GM12878 (cell line): ENCODE results near the gene PLPPR2. TPM values are rescaled to one million over a fixed set of nuclear protein-coding genes. Genes with fewer than 3 reads are reported as not detected.

ENCODE experiments used
- ATAC-seq: fragments of 200-7000 bp; cut with Tn5 transposase; 3 replicates; pipeline ENCODE4 v1.9.1; 2020; ENCODE audit warnings: mild to moderate bottlenecking, moderate library complexity
- BruUV-seq: library from RNA; stranded (reverse); fragments of 400-500 nt; replicated peaks from 2 replicates; lab custom pipeline; 2021; lab: Mats Ljungman, UMichigan
- CTCF ChIA-PET: fragments of 300-600 bp; sonication (Branson Sonifier 250); formaldehyde crosslinking; extraction: SDS; loops from one replicate; lab custom pipeline; 2021; ENCODE audit warnings: inconsistent platforms; lab: Yijun Ruan, JAX
- POLR2A ChIA-PET: fragments of 350-600 bp; formaldehyde crosslinking; extraction: SDS; loops from one replicate; lab custom pipeline; 2021; ENCODE audit warnings: inconsistent platforms; lab: Charles Lee
- RAD21 ChIA-PET: fragments of 300-600 bp; sonication (Branson Sonifier 250); formaldehyde crosslinking; loops from one replicate; lab custom pipeline; 2023; ENCODE audit warnings: antibody characterized with exemption; ENCODE audit not compliant: unreplicated experiment; lab: Charles Lee
- SMC1A ChIA-PET: fragments of 300-600 bp; sonication (Branson Sonifier 250); formaldehyde crosslinking; loops from one replicate; lab custom pipeline; 2023; ENCODE audit not compliant: unreplicated experiment, uncharacterized antibody; lab: Charles Lee
- DNase-seq: peaks from one replicate; pipeline ENCODE4 v3.0.0-alpha.2; 2011; ENCODE audit warnings: low read depth, low spot score
- FAIRE-seq: peaks from 3 replicates; lab custom pipeline; 2011; peaks lifted over from hg19 to GRCh38; lab: Jason Lieb, UNC
- H2AFZ ChIP-seq: 2 replicates; pipeline ENCODE4 v1.6.0; 2011; ENCODE audit warnings: low read depth, low read length, control low read depth; ENCODE audit not compliant: control insufficient read depth
- H3K27ac ChIP-seq: 2 replicates; pipeline ENCODE4 v1.5.1; 2011; ENCODE audit warnings: control low read depth; ENCODE audit not compliant: control insufficient read depth, insufficient read depth
- H3K27me3 ChIP-seq, 2 experiments: replicated peaks in 1 of 2; 2 replicates each; pipeline versions ENCODE4 v1.6.0 to v1.6.1; 2011; ENCODE audit warnings: low read length in 1 of 2; ENCODE audit not compliant: control insufficient read depth in 2 of 2, insufficient read depth in 2 of 2
- H3K36me3 ChIP-seq, 2 experiments: 2 replicates each; pipeline ENCODE4 v1.5.1; 2011; ENCODE audit warnings: low read length in 1 of 2; ENCODE audit not compliant: control insufficient read depth in 2 of 2, insufficient read depth in 2 of 2
- H3K4me1 ChIP-seq: 2 replicates; pipeline ENCODE4 v1.6.1; 2011; ENCODE audit warnings: mild to moderate bottlenecking, low read length, moderate library complexity, mixed read lengths; ENCODE audit not compliant: control insufficient read depth, insufficient read depth
- H3K4me2 ChIP-seq: 2 replicates; pipeline ENCODE4 v1.6.0; 2011; ENCODE audit warnings: control low read depth; ENCODE audit not compliant: control insufficient read depth, insufficient read depth
- H3K4me3 ChIP-seq: fragments of 200-600 bp; sonication (generic); 2 replicates; pipeline ENCODE4 v1.5.1; 2016
- H3K79me2 ChIP-seq: 2 replicates; pipeline ENCODE4 v1.6.0; 2011; ENCODE audit warnings: low read length; ENCODE audit not compliant: control insufficient read depth, insufficient read depth
- H3K9ac ChIP-seq: 2 replicates; pipeline ENCODE4 v1.8.0; 2011; ENCODE audit warnings: low read length, control low read depth, mixed read lengths; ENCODE audit not compliant: control insufficient read depth, insufficient read depth
- H3K9me3 ChIP-seq: replicated peaks from 3 replicates; pipeline ENCODE4 v1.5.1; 2011; ENCODE audit warnings: mild to moderate bottlenecking, low read length; ENCODE audit not compliant: control insufficient read depth, insufficient read depth
- H4K20me1 ChIP-seq: 2 replicates; pipeline ENCODE4 v1.6.0; 2011; ENCODE audit not compliant: control insufficient read depth, insufficient read depth
- CEBPB ChIP-seq, 2 experiments: fragments of 150-350 bp in 1 of 2; IDR thresholded peaks; 2 replicates each; pipeline ENCODE4 v1.6.1; 2012 to 2014; ENCODE audit warnings: low read depth in 2 of 2, low read length in 2 of 2, borderline replicate concordance in 1 of 2, inconsistent platforms in 1 of 2
- CREB1 ChIP-seq: IDR thresholded peaks from 2 replicates; pipeline ENCODE4 v1.6.1; 2012; ENCODE audit warnings: low read depth, mild to moderate bottlenecking, inconsistent platforms
- FOXK2 ChIP-seq: fragments of 450-650 bp; IDR thresholded peaks from 2 replicates; pipeline ENCODE4 v1.6.1; 2017; ENCODE audit warnings: mild to moderate bottlenecking, moderate library complexity
- IKZF2 ChIP-seq, 2 experiments: fragments of 450-650 bp; IDR thresholded peaks; 2 replicates each; pipeline ENCODE4 v1.6.1; 2017; ENCODE audit warnings: mild to moderate bottlenecking in 2 of 2, moderate library complexity in 2 of 2
- NR2C1 ChIP-seq: fragments of 450-650 bp; IDR thresholded peaks from 2 replicates; pipeline ENCODE4 v1.6.1; 2017; ENCODE audit warnings: antibody characterized with exemption, mild to moderate bottlenecking, moderate library complexity
- WGBS: methylation state at CpG from one replicate; pipeline ENCODE4 v1.1.6; 2016; ENCODE audit warnings: low lambda C conversion rate; ENCODE audit not compliant: insufficient replicate concordance, insufficient coverage; ENCODE audit errors: missing lambda C conversion rate; 5-methylcytosine and 5-hydroxymethylcytosine counted together
- in situ Hi-C: fragments of 300-500 bp; cut with MboI; formaldehyde crosslinking; loops from 9 replicates; pipeline ENCODE4 v1.14.3; 2018; ENCODE audit warnings: mixed read lengths
- intact Hi-C: fragments of 100-400 bp; cut with micrococcal nuclease; formaldehyde crosslinking; loops from one replicate; pipeline ENCODE4 v1.14.2; 2022; ENCODE audit not compliant: unreplicated experiment
- polyA plus RNA-seq, 11 experiments: library from polyadenylated mRNA; depleted of rRNA in 4 of 11; unstranded in 6 of 11; stranded (reverse) in 5 of 11; fragments of >200 nt; fragmentation: Nextera tagmentation in 4 of 11; fragmentation: Illumina TruSeq in 1 of 11; extraction: Ambion mirVana in 4 of 11; extraction: Trizol in 1 of 11; gene quantifications; 1 replicate in 1 of 11; 2 replicates in 10 of 11; pipeline versions ENCODE4 v1.2.1 to v1.2.3, GENCODE V29; 2011 to 2016; ENCODE audit warnings: inconsistent platforms in 2 of 11, missing spikeins in 2 of 11, low read depth in 1 of 11
- total RNA-seq, 4 experiments: library from RNA; depleted of rRNA in 3 of 4; stranded (reverse); fragments of >200 nt in 3 of 4; fragmentation: Illumina TruSeq in 1 of 4; extraction: Trizol in 1 of 4; gene quantifications; 2 replicates each; pipeline versions ENCODE4 v1.2.1 to v1.2.3, GENCODE V29; 2013 to 2021
- TF ChIP-seq, protein P1 (sequence below): fragments of 450-650 bp; IDR thresholded peaks from 2 replicates; pipeline ENCODE4 v1.6.1; 2016; ENCODE audit warnings: mild to moderate bottlenecking
- TF ChIP-seq, protein P2 (sequence below): fragments of 450-650 bp; IDR thresholded peaks from 2 replicates; pipeline ENCODE4 v1.6.1; 2018; ENCODE audit warnings: mild to moderate bottlenecking, low read depth, moderate library complexity; ENCODE audit not compliant: partially characterized antibody

The PLPPR2 gene
- total and polyA plus RNA-seq, 10 of the 15 experiments (the other 5 are each of a cell fraction or from before 2014, with no cell fraction given), result 0.09 to 2.8 (median 0.70) TPM

DNA sequence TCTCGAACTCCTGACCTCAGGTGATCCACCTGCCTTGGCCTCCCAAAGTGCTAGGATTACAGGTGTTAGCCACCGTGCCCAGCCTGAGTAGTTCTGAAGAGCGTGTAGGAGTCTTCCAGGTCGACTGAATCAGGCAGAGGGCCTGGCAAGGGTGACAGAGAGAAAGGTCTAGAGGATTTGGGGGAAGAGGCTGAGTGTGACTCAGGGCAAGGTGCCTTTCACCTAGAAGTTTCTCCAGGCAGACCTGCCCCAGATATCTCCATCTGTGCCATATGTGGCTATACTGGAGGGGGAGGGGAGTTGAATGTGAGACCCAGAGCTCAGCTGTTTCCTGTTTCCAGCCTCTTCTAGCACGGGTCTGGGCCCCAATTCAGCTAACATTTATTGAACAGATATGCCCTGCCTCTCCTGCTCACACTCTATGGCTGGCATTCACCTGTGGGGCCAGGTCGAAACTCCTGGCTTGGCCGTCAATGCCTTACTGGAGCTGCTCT lies 7.6 kb upstream of the PLPPR2 start:
- ATAC-seq (no peak), FAIRE-seq (no peak), DNase-seq (no peak)
- SMC1A ChIA-PET, result interaction anchor here (2.9 kb wide), 1 partner anchor 28 kb away, joined by 28 read pairs; the partner anchor contains the start of gene SWSAP1
- no TSS peak for BruUV-seq
- RAD21 ChIA-PET, result interaction anchor here (1.8 to 2.2 kb wide), 3 partner anchors 24 to 30 kb away, joined by 11 to 20 read pairs (median 12); partner anchors contain the start of gene SWSAP1
- Histone ChIP-seq H4K20me1 (no peaks in the 10 kb centered on the region), H3K36me3 (no peaks in the 10 kb centered on the region), H3K9ac (no peak overlapping the region), H2AFZ (no peak overlapping the region), H3K4me2 (no peak overlapping the region), H3K4me3 (no peak overlapping the region), H3K9me3 (peaks cover 5% of the 10 kb centered on the region; the same call in 2 of the 3 replicates), H3K27ac (no peak overlapping the region), H3K27me3 (no peaks in the 10 kb centered on the region), H3K4me1 (peaks cover 11% of the 10 kb centered on the region), H3K79me2 (peaks cover 10% of the 10 kb centered on the region)
- in situ Hi-C loops, result no loop called here
- TF ChIP-seq, protein P1, sequence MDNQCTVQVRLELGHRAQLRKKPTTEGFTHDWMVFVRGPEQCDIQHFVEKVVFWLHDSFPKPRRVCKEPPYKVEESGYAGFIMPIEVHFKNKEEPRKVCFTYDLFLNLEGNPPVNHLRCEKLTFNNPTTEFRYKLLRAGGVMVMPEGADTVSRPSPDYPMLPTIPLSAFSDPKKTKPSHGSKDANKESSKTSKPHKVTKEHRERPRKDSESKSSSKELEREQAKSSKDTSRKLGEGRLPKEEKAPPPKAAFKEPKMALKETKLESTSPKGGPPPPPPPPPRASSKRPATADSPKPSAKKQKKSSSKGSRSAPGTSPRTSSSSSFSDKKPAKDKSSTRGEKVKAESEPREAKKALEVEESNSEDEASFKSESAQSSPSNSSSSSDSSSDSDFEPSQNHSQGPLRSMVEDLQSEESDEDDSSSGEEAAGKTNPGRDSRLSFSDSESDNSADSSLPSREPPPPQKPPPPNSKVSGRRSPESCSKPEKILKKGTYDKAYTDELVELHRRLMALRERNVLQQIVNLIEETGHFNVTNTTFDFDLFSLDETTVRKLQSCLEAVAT, result no peak
- TF ChIP-seq IKZF2 (IDR thresholded peaks at IDR 0.05), result no peak
- TF ChIP-seq, protein P2, sequence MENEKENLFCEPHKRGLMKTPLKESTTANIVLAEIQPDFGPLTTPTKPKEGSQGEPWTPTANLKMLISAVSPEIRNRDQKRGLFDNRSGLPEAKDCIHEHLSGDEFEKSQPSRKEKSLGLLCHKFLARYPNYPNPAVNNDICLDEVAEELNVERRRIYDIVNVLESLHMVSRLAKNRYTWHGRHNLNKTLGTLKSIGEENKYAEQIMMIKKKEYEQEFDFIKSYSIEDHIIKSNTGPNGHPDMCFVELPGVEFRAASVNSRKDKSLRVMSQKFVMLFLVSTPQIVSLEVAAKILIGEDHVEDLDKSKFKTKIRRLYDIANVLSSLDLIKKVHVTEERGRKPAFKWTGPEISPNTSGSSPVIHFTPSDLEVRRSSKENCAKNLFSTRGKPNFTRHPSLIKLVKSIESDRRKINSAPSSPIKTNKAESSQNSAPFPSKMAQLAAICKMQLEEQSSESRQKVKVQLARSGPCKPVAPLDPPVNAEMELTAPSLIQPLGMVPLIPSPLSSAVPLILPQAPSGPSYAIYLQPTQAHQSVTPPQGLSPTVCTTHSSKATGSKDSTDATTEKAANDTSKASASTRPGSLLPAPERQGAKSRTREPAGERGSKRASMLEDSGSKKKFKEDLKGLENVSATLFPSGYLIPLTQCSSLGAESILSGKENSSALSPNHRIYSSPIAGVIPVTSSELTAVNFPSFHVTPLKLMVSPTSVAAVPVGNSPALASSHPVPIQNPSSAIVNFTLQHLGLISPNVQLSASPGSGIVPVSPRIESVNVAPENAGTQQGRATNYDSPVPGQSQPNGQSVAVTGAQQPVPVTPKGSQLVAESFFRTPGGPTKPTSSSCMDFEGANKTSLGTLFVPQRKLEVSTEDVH, result no peak
- no peak for TF ChIP-seq CREB1
- TF ChIP-seq FOXK2, result no peak
- no peak for TF ChIP-seq NR2C1
- TF ChIP-seq CEBPB (IDR thresholded peaks at IDR 0.05; ENCODE audit: borderline replicate concordance in 1 of 2, low read depth in 2 of 2, low read length in 2 of 2), result no peak
- WGBS, result 67% methylated on average over 7 of the region's 7 CpGs
- POLR2A ChIA-PET, result interaction anchor here (3.1 to 3.4 kb wide), 2 partner anchors 28 to 34 kb away, joined by 14 to 48 read pairs; partner anchors contain the start of gene SWSAP1
- intact Hi-C loops, result loop anchor here (2.0 kb wide), 1 partner anchor 27 kb away; the partner anchor contains the start of gene SWSAP1
- CTCF ChIA-PET, result interaction anchor here (1.5 to 2.2 kb wide), 3 partner anchors 27 to 33 kb away, joined by 5 to 9 read pairs (median 8); partner anchors contain the start of gene SWSAP1
